IPS-NIHi7 (cell line): ENCODE results near the gene CD248.
"Not testable (repeated sequence)": the region's sequence is repeated elsewhere in the genome, so short reads cannot be mapped to it uniquely, and the experiment has no call there.

Experiments
- DNase-seq: peaks from one replicate; pipeline ENCODE4 v3.0.0; 2012; ENCODE audit warnings: mixed read lengths; ENCODE audit errors: extremely low spot score

The CD248 gene

DNA sequence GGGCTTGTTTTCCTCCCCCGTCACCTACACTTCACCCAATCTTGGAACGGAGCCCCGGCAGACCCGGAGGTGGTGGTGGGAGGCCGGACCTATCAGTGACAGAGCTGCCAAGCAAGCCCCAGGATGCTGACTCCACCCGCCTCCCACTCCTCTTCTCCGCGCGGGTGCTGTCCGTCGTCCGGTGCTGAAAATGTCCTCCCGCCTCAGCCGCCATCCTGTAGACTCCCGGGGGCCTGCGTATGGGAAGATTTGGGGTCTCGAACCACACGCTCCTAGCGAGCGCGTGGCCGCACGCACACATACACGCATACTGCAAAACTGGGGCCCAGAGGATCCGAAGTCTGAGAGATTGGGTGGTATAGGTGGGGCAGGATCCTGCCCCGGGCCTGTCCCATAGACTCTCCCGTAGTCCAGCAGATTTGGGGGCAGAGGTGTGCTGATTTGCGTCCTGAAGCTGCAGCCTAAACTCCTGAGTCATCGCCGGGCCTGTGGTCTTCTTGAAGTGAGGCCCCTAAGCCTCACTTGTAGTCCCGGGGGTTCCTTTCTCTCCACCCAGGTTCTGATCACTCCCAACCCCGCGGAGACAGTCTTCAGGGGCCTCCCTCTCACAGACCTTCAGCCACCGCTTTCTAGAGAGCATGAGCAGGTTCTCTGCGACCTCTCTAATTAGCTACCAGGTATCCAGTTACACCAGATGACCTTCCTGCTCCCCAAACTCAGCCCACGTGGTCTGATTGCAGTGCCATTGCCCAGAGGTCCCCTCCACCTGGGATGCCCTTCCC, 27.1 kb downstream of the CD248 start:
- peak; percentile 91 for DNase-seq

DNA sequence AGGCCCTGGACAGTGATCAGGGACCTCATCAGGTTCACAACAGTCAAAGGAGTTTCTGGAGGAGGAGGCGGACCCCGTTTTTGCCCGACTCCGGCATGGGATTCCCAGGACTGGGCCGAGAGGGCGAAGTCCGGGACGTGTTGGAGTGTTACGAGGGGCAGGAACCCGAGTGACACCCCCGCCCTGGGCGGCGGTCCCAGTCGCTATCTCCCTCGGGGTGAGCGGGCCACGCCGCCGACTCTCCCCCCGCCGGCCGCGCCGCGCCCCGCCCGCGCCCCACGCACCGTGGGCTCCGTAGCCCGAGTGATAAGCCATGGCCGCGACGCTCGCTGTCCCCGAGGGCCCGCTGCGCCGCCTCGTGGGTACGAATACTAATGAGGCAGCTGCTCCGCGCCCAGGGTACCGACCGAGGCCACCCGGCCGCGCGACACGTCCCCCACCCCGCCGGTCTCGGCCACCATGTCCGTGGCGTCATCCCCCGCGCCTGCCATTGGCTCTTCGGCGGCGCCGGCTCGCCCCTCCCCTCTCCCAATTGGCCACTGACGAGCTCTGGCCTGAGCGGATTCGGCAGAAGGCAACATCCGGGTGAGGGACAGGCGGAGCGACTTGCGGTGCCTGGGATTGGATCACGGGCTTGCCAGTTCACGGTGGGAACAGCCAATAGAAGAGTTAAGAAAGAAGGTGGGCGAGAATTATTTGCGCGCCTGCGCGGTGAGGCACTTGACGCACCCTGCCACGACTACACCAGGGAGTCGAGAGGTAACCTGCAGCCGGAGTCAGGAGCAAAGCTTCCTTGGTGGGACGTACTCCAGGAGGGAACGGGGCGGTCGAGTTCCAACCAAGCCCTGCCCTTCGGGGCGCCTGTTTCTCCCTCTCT, 27.9 kb downstream of the CD248 start, which contains the start of gene YIF1A:
Gene YIF1A (minus strand): TSS at position 473 of the 877 bp plus-strand sequence. CDS start 158 bp downstream, at position 315.
- peak; percentile 100 for DNase-seq

DNA sequence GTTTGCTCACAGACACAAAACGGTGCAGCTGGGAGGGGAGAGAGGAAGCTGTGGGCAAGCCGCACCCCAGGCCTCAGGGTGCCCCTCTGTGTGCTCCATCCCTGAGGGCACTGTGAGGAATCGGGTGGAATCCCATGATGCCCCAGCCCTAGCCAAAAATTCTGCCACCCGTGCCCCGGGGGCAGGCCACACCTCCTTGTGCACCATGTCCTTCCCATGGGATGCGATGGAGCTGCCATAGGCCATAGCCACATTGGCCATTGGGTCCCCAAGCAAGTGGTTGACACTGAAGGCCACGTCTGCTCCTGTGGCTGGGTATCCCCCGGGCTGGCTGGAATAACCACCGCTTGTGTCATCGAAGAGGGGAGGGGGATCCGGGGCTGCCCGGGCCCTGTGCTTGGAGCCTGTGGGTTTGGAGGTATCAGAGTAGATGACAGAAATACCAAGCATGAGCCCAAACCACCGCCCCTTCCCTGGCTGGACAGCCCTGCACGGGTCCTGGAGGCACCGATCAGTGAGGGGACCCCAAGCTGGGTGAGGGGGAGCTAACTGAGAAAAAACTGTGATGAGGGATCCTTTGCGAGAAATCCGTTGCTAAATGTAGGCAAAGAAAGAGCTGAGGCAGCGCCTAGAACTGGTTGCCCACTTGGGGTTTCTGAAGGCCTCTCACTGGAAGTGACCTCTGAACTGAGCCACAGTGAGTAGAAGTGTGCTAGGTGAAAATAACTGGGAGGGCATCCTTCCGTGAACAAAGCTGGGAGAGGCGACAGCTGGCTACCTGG, 28.8 kb downstream of the CD248 start:
- DNase-seq: no peak

DNA sequence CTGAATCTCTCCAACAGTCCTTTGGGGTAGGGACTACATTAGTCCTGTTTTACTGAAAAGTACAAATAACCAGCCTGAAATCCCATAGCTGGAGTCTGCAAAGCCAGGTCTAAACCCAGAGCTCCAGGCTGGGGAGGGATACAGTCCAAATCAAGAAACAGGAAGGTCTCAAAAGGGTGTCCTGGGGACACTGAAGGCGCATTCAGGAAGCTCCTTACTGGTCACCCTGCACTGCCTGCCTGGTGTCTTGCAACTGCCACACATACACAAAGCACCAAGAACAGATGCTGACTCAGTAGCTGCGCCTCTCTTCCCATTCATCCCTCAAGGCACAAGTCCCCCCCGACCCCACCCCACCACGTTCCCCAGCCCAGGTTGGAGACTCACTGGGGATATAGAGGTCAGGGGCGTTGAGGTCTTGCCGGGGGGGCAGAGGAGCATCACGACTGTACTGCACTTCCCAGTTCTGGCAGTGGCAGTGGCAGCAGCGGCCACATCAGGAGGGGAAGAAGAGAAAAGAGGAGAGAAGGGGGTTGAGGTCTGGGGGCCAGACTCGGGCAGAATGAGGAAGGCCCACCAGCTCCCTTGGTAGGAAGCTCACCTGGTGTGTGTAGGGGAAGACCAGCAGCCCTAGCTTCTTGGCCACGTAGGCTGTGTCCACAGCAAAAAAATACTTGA, 29.5 kb downstream of the CD248 start:
- no peak for DNase-seq

DNA sequence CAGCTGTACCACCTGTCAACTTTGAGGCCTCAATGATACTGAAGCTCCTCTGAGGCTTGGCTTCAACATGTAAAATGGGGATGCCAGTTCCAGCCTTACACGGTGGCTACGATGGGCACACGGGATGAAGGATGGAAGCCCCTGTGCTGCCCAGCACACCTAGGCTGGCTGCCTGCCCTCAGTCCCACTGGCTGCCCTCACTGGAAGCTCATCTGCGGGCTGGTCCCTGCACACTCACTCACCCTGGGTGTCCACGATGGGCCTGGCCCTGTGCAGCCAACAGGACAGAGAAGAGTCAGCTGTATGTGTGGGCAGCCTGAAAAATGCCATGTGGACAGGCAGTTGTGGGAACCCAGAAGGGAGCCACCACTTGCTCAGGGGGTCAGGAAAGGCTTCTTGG, 30.1 kb downstream of the CD248 start:
- DNase-seq: no peak

DNA sequence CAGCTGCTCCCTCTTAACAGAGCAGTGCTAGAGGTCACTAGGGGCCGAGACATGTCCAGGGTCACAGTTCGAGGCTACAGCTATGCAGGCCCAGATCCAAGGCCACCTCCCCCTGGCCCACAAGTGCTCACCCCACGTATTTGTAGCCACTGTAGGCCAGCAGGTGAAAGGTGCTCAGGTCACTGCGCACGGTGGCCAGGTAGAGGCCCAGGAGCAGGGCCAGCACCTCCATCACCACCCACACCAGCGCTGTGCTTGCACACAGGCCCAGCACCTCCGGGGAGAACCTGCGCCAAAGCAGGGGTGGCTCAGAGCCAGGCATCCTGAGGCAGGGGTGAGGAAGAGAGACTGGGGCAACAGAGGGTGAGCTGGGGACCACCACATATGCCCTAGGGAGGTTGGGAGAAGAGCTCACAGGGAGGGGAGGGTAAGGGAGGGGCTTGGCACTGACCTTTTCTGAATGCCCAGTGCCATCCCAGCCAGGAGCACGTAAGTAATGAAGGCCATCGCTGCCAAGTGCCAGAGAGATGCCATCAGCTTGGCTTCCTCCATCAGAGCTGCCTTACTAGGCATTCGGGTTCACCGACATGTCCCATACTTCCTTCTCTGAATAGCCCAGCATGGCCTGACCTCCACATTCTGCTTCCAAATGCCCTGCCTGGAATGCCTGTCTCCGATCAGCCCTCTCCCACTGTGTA, 31.4 kb downstream of the CD248 start:
- no peak for DNase-seq

DNA sequence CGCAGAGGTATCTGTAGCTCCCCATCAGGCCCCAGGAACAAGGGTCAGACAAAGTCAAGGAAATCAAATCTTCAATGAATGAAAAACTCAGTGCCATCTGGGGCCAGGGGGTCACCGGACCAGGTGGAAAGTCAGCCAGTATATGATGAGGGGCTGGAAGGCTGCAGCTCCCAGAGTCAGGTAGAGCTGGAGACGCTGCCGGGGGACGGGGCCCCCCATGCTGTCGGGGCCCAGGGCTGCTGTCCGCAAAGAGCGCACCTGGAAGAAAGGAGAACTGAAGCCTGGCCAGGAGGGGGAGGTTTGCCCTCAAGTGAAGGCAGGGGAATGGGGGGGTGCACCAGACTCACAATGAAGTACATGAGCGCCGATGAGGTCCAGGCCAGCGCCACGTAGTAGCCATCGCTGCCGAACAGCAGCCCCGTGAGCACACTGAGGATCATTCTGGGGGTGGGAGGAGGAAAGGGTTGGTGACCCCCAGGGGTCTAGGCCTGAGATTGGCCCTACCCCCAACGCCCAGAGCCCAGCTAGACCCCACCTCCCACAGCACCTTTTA, 32.2 kb downstream of the CD248 start:
- DNase-seq: no peak

DNA sequence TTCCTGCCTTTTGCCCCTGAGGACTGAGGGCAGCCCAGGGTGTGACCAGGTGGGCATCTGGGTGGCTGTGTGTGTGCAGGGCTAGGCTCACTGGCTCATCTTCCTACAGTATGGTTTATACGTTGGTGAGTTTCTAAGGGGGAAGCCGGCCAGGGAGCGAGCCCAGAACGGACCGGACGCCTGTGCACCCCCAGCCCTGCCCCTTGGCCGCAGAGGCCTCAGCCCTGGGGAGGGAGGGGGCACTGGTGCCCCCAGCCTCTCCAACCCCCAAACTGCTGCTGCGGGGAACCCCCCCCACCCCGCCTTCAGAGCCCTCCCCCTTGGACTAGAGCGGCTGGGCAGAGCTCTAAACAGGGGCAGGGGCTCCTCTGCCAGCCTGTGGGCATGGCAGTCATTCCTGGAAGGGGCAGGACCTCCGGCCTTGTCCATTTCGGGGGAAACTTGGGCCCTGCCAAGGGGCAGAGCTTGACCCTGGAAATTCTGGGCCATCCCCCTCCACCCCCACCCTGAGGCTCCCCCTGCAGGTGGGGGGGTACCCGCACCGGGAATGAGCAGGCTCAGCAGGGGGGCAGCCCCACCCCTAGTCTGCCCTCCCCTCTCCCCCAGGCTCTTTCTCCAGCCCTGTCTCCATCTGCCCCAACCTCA, 33.3 kb downstream of the CD248 start:
- DNase-seq: no peak

DNA sequence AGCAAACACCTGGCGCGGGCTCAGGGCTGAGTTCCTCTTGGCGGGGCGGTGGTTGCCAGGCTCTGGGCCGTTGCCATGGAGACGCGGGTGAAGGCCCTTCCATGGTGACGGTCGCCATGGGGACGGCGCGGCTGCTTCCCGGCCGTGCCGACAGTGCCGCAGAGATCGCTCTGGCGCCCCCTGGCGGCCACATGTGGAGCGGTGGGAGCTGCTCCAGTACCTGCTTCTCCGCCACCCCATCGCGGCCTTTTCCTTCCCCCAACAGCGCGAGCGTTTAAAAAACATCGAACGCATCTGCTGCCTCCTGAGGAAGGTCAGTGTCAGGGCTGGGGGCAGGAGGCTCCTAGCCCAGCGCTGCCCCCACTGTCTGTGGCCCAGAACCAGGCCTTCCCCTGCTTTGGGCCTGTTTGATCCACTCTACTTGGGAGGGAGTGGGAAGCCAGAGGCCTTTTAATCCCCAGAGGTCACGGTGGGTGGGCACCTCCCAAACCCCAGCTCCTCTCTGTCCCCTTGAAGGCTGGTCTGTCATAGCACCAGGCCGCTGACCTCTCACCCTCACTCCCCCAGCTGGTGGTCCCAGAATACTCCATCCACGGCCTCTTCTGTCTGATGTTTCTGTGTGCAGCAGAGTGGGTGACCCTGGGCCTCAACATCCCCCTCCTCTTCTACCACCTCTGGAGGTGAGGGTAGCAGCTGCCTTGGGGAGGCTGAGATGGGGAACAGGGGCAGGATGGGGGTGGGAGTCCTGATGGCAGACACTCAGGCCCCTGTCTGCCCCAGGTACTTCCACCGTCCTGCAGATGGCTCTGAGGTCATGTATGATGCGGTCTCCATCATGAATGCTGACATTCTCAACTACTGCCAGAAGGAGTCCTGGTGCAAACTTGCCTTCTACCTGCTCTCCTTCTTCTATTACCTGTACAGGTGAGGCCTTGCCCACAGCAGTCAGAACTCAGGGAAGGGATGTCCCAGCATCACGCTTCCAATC, 34.1 kb downstream of the CD248 start:
- DNase-seq: peak; percentile 96

DNA sequence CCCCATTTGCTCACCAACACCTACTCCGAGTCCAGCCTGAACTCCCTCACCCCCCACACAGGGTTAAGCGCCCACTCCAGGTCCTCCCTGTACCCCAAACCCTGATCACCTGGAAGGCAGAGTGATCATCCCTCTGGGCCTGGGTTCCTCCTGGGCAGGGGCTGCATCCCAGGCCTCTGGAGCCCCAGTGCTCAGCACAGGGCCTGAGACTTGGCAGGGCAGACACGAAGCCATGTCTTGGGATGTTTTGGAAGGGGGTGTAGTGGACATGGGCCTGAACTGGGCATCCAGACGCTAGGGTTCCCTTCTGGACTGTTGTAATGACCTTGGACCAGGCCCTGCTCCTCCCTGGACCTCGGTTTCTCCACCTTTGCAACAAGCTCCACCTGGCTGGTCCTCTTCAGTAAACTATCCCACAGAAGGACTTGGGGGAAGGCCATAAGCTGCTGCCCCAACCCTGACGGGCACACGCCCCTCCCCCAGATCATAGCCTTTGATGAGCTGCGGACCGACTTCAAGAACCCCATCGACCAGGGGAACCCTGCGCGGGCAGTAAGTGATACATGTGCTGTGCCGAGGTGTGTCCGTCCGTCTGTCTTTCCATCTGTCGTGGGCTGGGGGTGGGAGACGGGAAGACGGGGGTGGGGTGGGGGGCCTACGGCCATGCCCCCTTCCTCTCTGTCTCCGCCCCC, 34.9 kb downstream of the CD248 start:
- DNase-seq: no peak

DNA sequence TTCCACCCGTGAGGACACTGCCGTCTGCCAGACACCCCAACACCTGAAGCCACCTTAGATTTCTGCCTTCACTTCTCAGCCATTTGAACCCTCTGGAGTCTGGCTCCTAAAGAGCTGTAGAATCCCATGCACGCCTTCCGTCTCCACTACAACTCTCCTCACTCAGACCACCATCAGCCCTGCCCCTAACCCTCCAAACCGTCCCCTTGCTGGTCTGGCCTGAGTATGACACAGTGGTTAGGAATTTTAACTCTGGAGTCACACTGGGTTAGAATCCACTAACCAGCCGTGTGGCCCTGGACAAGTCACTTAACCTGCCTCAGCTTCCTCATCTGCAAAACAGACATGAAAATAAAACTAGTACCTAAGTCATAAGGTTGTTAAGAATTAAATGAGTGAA, 35.8 kb downstream of the CD248 start:
- no peak for DNase-seq

DNA sequence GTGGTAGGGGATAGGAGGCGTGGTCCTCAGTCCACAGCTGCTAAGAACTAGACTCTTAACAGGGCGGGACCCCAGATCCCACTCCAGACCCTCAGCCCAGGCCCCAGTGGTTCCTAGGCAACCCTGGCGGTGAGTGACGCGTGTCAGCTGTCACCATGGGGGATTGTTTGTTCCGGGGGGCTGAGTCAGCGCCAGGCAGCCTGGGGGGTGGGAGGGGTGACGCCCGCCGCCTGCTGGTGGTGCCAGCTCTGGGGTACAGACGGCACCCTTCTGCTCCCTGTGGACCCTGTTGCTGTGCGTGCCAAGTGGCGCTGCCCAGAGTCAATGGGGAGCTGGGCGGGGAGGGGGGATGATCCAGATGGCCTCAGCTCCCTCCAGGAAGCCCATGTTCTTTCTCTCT, 36.4 kb downstream of the CD248 start:
- no peak for DNase-seq

DNA sequence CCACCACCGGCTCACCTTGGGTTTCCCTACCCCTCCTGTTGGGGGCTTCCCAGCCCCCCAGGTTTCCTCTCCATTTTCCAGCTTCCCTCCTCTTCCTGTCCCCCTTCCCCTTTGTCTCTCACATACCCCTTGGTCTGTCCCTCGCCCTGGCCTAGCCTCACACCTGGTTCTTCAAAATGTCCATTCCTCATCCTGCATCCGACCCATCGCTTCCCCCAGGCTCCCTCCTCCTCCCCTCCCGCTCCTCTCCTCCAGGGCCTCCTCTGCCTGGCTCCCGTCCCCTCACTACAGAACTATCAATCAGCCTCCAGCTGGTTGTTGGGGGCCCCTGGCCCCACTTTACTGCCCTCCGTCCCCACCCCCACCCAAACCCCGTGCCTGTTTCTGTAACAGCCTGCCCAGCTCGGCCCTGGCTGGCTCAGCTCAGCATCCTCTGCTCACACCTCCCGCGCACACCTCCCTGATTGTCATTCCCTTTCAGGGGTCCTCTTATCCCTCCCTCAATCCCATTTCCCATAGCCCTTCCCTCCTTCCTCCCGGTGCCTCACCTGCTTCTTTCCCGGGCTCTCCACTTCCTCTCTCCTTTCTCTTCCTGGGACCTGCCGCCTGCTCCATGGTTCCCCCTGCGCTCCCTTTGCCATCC, 37.6 kb downstream of the CD248 start:
- DNase-seq: no peak

DNA sequence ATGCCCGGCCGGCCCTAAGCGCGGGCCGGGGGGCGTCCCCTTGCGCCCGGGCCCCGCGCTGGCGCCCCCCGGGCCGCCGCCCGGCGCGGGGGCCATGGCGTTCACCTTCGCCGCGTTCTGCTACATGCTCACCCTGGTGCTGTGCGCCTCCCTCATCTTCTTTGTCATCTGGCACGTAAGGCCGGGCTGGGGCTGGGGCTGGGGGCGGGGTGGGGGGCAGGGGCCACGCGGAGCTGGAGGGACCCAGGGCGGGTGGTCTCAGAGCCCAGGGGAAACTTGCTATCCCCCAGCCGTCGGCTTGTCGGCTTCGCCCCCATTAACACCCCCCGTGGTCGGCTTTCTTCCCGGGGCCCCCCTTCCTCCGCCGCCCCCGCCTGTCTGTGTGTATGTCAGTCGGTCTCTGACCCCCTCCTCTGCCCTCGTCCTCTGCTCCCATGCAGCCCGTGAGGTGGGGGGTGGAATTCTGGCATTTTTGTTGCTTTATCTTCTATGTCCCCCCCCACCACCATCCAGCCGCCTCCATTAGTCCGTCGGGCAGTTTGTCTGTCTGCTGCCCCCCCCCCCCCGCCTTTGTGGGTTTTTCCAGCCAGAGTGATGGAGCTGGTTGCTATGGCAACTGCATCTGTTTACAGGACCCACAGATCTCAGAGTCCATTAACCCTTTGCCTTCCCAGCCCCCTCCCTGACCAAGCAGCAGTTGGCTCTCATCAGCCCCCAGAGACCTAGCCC, 38.3 kb downstream of the CD248 start:
- DNase-seq: no peak

DNA sequence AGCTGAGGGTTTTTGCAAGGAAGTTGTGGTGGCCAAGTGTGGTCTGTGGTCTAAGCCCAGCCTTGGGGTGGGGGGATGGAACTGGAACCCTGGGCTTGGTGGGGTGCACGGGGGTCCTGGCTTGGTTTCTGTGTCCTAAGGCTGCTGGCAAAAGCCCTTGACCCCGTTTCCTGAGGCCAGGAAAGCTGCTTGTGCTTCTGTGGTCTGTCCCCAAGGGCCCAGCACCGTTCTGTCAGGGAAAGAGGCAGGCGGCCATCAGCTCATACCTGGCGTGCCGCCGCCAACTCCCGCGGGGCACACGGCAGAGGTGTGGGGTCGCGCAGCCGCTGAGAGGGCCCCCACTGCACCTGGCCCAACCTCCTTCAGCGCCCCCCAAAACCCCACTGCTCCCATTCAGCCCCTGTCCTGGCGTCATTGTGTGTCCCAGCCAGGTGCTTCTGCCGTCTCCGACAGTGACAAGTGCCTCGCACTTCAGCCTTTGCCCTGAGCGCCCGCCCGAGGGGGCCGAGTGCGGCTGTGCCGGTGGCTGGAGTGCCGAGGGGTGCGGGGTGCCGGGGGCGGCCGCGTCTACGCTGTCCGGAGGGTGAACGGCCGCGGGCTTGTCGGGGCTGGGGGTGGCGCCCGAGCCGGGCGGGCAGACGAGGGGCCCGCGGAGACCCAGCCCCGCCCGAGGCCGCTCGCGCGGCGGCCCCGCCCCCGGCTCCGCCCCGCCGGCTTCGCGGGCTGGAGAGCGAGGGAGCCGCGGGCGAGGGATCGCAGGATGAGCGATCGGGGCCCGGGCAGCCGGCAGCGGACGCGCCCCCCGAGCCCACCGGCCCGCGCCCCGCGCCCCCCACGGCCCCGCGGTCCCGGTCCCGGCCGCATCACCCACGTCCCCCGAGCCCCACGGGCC, 39.1 kb downstream of the CD248 start, which contains the start of gene CNIH2:
Gene CNIH2 (plus strand): TSS at position 705 of the 892 bp plus-strand sequence. CDS start 282 bp downstream, outside the sequence.
- DNase-seq: peak; percentile 77

DNA sequence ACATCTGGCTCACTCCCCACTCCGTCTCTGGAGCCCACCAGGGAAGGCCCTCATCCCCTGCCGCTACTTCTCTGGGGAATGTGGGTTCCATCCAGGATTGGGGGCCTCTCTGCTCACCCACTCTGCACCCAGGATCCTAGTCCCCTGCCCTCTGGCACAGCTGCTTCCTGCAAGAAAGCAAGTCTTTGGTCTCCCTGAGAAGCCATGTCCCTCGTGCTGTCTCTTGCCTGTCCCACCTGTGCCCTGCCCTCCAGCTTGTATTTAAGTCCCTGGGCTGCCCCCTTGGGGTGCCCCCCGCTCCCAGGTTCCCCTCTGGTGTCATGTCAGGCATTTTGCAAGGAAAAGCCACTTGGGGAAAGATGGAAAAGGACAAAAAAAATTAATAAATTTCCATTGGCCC, 39.8 kb downstream of the CD248 start:
- DNase-seq: not testable (repeated sequence)
